SK-N-SH treated with all-trans-retinoic acid at 6 μM for 48 hours (cell line): Measurements from ENCODE around the gene DPP10.

Experiments used
- PPARA ChIP-seq: fragments of 250-450 bp; sonication (Bioruptor Pico); IDR thresholded peaks from 2 replicates; pipeline ENCODE4 v1.5.0; 2020; ENCODE audit warnings: mild to moderate bottlenecking, borderline replicate concordance
- TSHZ2 ChIP-seq: fragments of 250-450 bp; sonication (Bioruptor Pico); IDR thresholded peaks from 2 replicates; pipeline ENCODE4 v1.5.0; 2020; ENCODE audit warnings: mild to moderate bottlenecking, moderate library complexity

- no peak for TF ChIP-seq PPARA (CRISPR knock-in tag)
- no peak for TF ChIP-seq TSHZ2 (CRISPR knock-in tag)
Measured at GRCh38 chr2:115691409-115691808, 1249.0 kb downstream of the DPP10 start.
